H9 (cell line): ENCODE measurements around the gene VPS39. TPM values are rescaled to one million over a fixed set of nuclear protein-coding genes. Genes with fewer than 3 reads are reported as not detected.

ENCODE experiments used
- DNase-seq: peaks from one replicate; pipeline ENCODE4 v3.0.0-alpha.2; 2017
- H2AFZ ChIP-seq: one replicate; pipeline ENCODE4 v1.6.1; 2013; ENCODE audit warnings: mild to moderate bottlenecking, low read length, control low read depth, moderate library complexity
- H2AK5ac ChIP-seq: 2 replicates; pipeline ENCODE4 v1.6.1; 2013; ENCODE audit warnings: low read length, control low read depth, mixed read lengths; ENCODE audit not compliant: insufficient read length
- H2BK120ac ChIP-seq: one replicate; pipeline ENCODE4 v1.6.1; 2013; ENCODE audit warnings: low read depth, mild to moderate bottlenecking, low read length, control low read depth, inconsistent platforms; ENCODE audit not compliant: poor library complexity, severe bottlenecking
- H2BK12ac ChIP-seq: 2 replicates; pipeline ENCODE4 v1.6.1; 2013; ENCODE audit warnings: low read length, control low read depth, mixed read lengths, low read depth; ENCODE audit not compliant: insufficient read length
- H2BK15ac ChIP-seq: 2 replicates; pipeline ENCODE4 v1.6.1; 2013; ENCODE audit warnings: low read depth, low read length, control low read depth
- H2BK20ac ChIP-seq: one replicate; pipeline ENCODE4 v1.6.1; 2013; ENCODE audit warnings: low read depth, mild to moderate bottlenecking, low read length, control low read depth, inconsistent platforms; ENCODE audit not compliant: poor library complexity, severe bottlenecking
- H2BK5ac ChIP-seq: 2 replicates; pipeline ENCODE4 v1.6.1; 2013; ENCODE audit warnings: low read length, control low read depth, mixed read lengths; ENCODE audit not compliant: insufficient read length
- H3K14ac ChIP-seq: 2 replicates; pipeline ENCODE4 v1.6.1; 2013; ENCODE audit warnings: low read length, control low read depth; ENCODE audit not compliant: insufficient read depth
- H3K18ac ChIP-seq: 2 replicates; pipeline ENCODE4 v1.6.1; 2013; ENCODE audit warnings: low read depth, mild to moderate bottlenecking, mixed read lengths, low read length, control low read depth; ENCODE audit not compliant: insufficient read length
- H3K23ac ChIP-seq: 2 replicates; pipeline ENCODE4 v1.6.1; 2013; ENCODE audit warnings: low read length, control low read depth, mixed read lengths, low read depth; ENCODE audit not compliant: insufficient read length
- H3K23me2 ChIP-seq: 2 replicates; pipeline ENCODE4 v1.6.1; 2013; ENCODE audit warnings: low read depth, mild to moderate bottlenecking, mixed read lengths, low read length, control low read depth; ENCODE audit not compliant: insufficient read length, poor library complexity, severe bottlenecking
- H3K27ac ChIP-seq: 2 replicates; pipeline ENCODE4 v1.5.1; 2013; ENCODE audit warnings: low read length, control low read depth, mixed read lengths, low read depth; ENCODE audit not compliant: insufficient read length
- H3K27me3 ChIP-seq: 2 replicates; pipeline ENCODE4 v1.6.1; 2013; ENCODE audit warnings: low read length, control low read depth, inconsistent platforms; ENCODE audit not compliant: insufficient read depth
- H3K4ac ChIP-seq: 2 replicates; pipeline ENCODE4 v1.6.1; 2013; ENCODE audit warnings: low read depth, mild to moderate bottlenecking, control low read depth, inconsistent platforms, low read length, moderate library complexity
- H3K4me1 ChIP-seq: 2 replicates; pipeline ENCODE4 v1.6.1; 2013; ENCODE audit warnings: low read length, control low read depth, inconsistent platforms; ENCODE audit not compliant: insufficient read depth
- H3K4me2 ChIP-seq: 2 replicates; pipeline ENCODE4 v1.6.1; 2013; ENCODE audit warnings: low read length, control low read depth, mixed read lengths; ENCODE audit not compliant: insufficient read length, insufficient read depth
- H3K56ac ChIP-seq: 2 replicates; pipeline ENCODE4 v1.6.1; 2013; ENCODE audit warnings: low read depth, mild to moderate bottlenecking, mixed read lengths, low read length, control low read depth; ENCODE audit not compliant: insufficient read length
- H3K79me1 ChIP-seq: 2 replicates; pipeline ENCODE4 v1.6.1; 2013; ENCODE audit warnings: low read depth, mild to moderate bottlenecking, moderate library complexity, low read length, control low read depth, inconsistent platforms; ENCODE audit not compliant: insufficient read depth, poor library complexity, severe bottlenecking
- H3K79me2 ChIP-seq: 2 replicates; pipeline ENCODE4 v1.6.1; 2013; ENCODE audit warnings: low read length, control low read depth, inconsistent platforms; ENCODE audit not compliant: insufficient read depth
- H3K9ac ChIP-seq: 2 replicates; pipeline ENCODE4 v1.6.1; 2013; ENCODE audit warnings: low read length, control low read depth, mixed read lengths; ENCODE audit not compliant: insufficient read length; ENCODE audit errors: extremely low read depth
- H3K9me3 ChIP-seq: one replicate; pipeline ENCODE4 v1.6.1; 2013; ENCODE audit warnings: low read depth, low read length, inconsistent platforms; ENCODE audit not compliant: control insufficient read depth
- H3T11ph ChIP-seq: one replicate; pipeline ENCODE4 v1.6.1; 2013; ENCODE audit warnings: mild to moderate bottlenecking, low read length, control low read depth, inconsistent platforms
- H4K20me1 ChIP-seq: one replicate; pipeline ENCODE4 v1.6.1; 2013; ENCODE audit not compliant: control insufficient read depth, insufficient read length, insufficient read depth
- H4K5ac ChIP-seq: 2 replicates; pipeline ENCODE4 v1.6.1; 2013; ENCODE audit warnings: low read depth, mild to moderate bottlenecking, mixed read lengths, low read length, control low read depth; ENCODE audit not compliant: insufficient read length
- H4K8ac ChIP-seq: replicated peaks from 2 replicates; pipeline ENCODE4 v1.6.1; 2013; ENCODE audit warnings: low read length, control low read depth, mixed read lengths, low read depth; ENCODE audit not compliant: insufficient read length
- H4K91ac ChIP-seq: 2 replicates; pipeline ENCODE4 v1.6.1; 2013; ENCODE audit warnings: low read depth, mild to moderate bottlenecking, moderate library complexity, mixed read lengths, low read length, control low read depth; ENCODE audit not compliant: insufficient read length
- H3K27ac Mint-ChIP-seq, 3 experiments: 2 replicates in 2 of 3; 3 replicates in 1 of 3; pipeline ENCODE4 v1.8.0; 2020 to 2021; ENCODE audit warnings: mixed read lengths in 3 of 3, mild to moderate bottlenecking in 1 of 3, moderate library complexity in 1 of 3
- H3K27me3 Mint-ChIP-seq: 2 replicates; pipeline ENCODE4 v1.8.0; 2021; ENCODE audit warnings: low read depth, mild to moderate bottlenecking, moderate library complexity, mixed read lengths
- H3K36me3 Mint-ChIP-seq, 3 experiments: 2 replicates in 2 of 3; 3 replicates in 1 of 3; pipeline ENCODE4 v1.8.0; 2020 to 2021; ENCODE audit warnings: low read depth in 3 of 3, mixed read lengths in 3 of 3; ENCODE audit not compliant: insufficient read depth in 1 of 3
- H3K4me1 Mint-ChIP-seq, 2 experiments: 2 replicates each; pipeline ENCODE4 v1.8.0; 2020; ENCODE audit warnings: mixed read lengths in 2 of 2
- H3K4me3 Mint-ChIP-seq, 2 experiments: 2 replicates in 1 of 2; 3 replicates in 1 of 2; pipeline ENCODE4 v1.8.0; 2020 to 2021; ENCODE audit warnings: mild to moderate bottlenecking in 2 of 2, mixed read lengths in 2 of 2, moderate library complexity in 1 of 2
- H3K9me3 Mint-ChIP-seq, 2 experiments: 2 replicates in 1 of 2; 3 replicates in 1 of 2; pipeline ENCODE4 v1.8.0; 2020; ENCODE audit warnings: mild to moderate bottlenecking in 2 of 2, mixed read lengths in 2 of 2, moderate library complexity in 1 of 2
- WGBS: extraction: QIAGEN DNeasy Blood & Tissue Kit; methylation state at CpG from one replicate; pipeline ENCODE4 v1.1.7; 2013; ENCODE audit warnings: missing lambda C conversion rate, low lambda C conversion rate, mixed read lengths; ENCODE audit not compliant: insufficient read length; ENCODE audit errors: extremely low coverage; 5-methylcytosine and 5-hydroxymethylcytosine counted together
- total RNA-seq: library from RNA; stranded (reverse); gene quantifications from 2 replicates; pipeline ENCODE4 v1.2.1, GENCODE V29; 2021
- TF ChIP-seq, protein P1 (sequence below): fragments of 200-600 bp; sonication (generic); conservative IDR thresholded peaks from 3 replicates; pipeline ENCODE4 v1.8.0; 2021; ENCODE audit warnings: antibody characterized with exemption, mild to moderate bottlenecking

Gene VPS39
- total RNA-seq, 1 experiment from 2014 or later = 48.6 TPM

DNA sequence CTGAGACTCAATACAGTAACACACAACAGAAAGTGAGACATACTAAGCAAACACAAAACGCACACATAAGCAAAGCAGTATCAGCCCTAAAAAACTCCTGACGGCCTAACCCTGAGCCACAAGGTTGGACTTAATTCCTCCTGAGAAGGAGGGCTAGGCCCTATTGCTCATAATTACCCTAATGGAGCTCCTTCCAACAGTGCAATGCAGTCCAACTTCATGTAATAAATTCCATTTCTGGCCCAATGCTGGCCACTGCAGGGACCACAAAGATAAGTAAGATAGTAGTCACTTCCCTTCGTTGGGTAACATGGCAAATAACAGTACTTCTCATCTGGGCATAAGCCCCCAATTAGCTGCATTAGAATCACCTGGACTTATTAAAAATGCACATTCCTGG, 4.2 kb downstream of the VPS39 start:
- Histone ChIP-seq H3K14ac (no peak overlapping the region), H3K27me3 (no peaks in the 10 kb centered on the region), H2BK12ac (no peak overlapping the region), H3K18ac (no peak overlapping the region), H3K79me2 (no peaks in the 10 kb centered on the region), H2BK5ac (no peak overlapping the region), H2AK5ac (no peak overlapping the region), H4K20me1 (no peaks in the 10 kb centered on the region), H3T11ph (no peak overlapping the region), H2AFZ (no peak overlapping the region), H3K23me2 (peaks cover 5% of the 10 kb centered on the region), H3K4ac (no peak overlapping the region), H3K4me1 (no peaks in the 10 kb centered on the region), H4K5ac (no peak overlapping the region), H3K27ac (no peak overlapping the region), H3K79me1 (no peaks in the 10 kb centered on the region), H3K56ac (no peak overlapping the region), H2BK120ac (no peak overlapping the region), H2BK15ac (no peak overlapping the region), H3K9ac (no peak overlapping the region), H3K9me3 (no peaks in the 10 kb centered on the region), H2BK20ac (no peak overlapping the region), H3K4me2 (no peak overlapping the region), H3K23ac (no peak overlapping the region), H4K91ac (no peak overlapping the region), H4K8ac (no peak overlapping the region)
- Mint-ChIP-seq H3K27ac (no peak overlapping the region), H3K36me3 (peaks cover 0 to 11% (median 0%) of the 10 kb centered on the region in 3 experiments; a peak in 4 of 7 replicates), H3K4me1 (peaks cover 11 to 12% of the 10 kb centered on the region in 2 experiments), H3K4me3 (no peak overlapping the region), H3K27me3 (no peaks in the 10 kb centered on the region), H3K9me3 (no peaks in the 10 kb centered on the region)
- no CpG with 5 or more reads among the region's 3 CpGs for WGBS
- TF ChIP-seq, protein P1, sequence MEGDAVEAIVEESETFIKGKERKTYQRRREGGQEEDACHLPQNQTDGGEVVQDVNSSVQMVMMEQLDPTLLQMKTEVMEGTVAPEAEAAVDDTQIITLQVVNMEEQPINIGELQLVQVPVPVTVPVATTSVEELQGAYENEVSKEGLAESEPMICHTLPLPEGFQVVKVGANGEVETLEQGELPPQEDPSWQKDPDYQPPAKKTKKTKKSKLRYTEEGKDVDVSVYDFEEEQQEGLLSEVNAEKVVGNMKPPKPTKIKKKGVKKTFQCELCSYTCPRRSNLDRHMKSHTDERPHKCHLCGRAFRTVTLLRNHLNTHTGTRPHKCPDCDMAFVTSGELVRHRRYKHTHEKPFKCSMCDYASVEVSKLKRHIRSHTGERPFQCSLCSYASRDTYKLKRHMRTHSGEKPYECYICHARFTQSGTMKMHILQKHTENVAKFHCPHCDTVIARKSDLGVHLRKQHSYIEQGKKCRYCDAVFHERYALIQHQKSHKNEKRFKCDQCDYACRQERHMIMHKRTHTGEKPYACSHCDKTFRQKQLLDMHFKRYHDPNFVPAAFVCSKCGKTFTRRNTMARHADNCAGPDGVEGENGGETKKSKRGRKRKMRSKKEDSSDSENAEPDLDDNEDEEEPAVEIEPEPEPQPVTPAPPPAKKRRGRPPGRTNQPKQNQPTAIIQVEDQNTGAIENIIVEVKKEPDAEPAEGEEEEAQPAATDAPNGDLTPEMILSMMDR = no peak
- DNase-seq = no peak
